ENCODE measurements around the gene HPCA. TPM values are rescaled to one million over a fixed set of nuclear protein-coding genes. Genes with fewer than 3 reads are reported as not detected.

The HPCA gene
- 1.1 and 1.2 TPM in 2 replicates for total RNA-seq (2021)
- long read RNA-seq, partial matches to known transcripts, result 1 of 1 reads
- long read RNA-seq, other reads (novel, unspliced or antisense), result 0 of 1 reads

DNA sequence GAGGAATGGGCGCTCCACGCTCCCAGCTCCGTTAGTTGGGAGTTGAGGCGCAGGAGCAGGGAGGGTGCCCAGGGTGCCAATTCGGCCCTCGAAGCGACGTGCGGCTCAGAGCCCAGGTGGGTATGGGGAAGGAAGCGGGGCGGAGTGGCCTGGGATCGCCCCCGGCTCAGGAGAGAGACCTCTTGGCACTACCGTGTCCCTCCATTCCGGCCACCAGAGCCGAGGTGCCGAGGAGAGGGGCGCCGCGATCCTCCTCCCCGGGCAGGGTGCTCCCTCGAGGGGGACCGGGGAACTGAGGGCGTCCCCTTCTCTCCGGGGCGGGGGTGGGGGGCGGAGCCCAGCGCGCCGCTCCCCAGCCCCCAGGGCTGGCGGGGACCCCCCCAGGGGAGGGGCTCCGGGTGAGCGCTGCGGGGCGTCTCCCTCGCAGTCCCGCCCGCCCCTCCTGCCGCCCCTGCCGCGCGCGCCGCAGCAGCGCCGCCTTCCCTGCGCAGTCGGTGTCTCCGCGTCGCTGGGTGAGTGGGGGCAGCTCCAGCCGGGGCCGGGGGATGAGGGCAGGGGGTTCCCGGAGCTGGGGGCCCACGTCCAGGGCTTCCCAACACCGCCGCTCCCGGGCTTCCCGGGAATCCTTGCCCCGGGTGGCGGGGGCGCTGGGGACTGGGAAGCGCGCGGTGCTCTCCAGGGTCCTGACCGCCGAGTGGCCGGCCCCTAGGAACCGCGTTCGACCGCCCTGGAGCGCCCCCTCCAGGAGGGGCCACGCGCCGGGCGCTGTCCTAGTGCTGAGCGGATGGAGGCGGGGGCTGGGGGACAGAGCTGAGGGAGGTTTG is at the start of gene HPCA:
Gene HPCA, plus strand, starts transcription at position 488 of the 824 bp plus-strand sequence. CDS start 2,408 bp downstream, outside the sequence.
- H3K27me3 ChIP-seq (ENCODE audit: insufficient read depth, low read length), result no peaks in the 10 kb centered on the region; the same call in 1 of the 2 replicates
- H3K27ac ChIP-seq (ENCODE audit: insufficient read length, low read depth, low read length), result no peak within 1 kb of the TSS
- DNase-seq, result peak; percentile 84
- H2AFZ ChIP-seq (ENCODE audit: low read length), result no peak within 1 kb of the TSS
- H2BK20ac ChIP-seq (ENCODE audit: low read depth, low read length, poor library complexity, severe bottlenecking), result no peak within 1 kb of the TSS
- H3K9me3 ChIP-seq (ENCODE audit: control insufficient read depth, low read depth, low read length), result no peaks in the 10 kb centered on the region
- no peak within 1 kb of the TSS for H2BK15ac ChIP-seq (ENCODE audit: low read depth, low read length)
- no peaks in the 10 kb centered on the region for H3K79me1 ChIP-seq (ENCODE audit: insufficient read depth, low read depth, low read length, poor library complexity, severe bottlenecking)
- H3K4me2 ChIP-seq (ENCODE audit: insufficient read depth, insufficient read length, low read length), result peak within 1 kb of the TSS; percentile 30
- H3K4ac ChIP-seq (ENCODE audit: low read depth, low read length), result no peak within 1 kb of the TSS
- H3K23me2 ChIP-seq (ENCODE audit: insufficient read length, low read depth, low read length, poor library complexity, severe bottlenecking), result no peaks in the 10 kb centered on the region
- H4K5ac ChIP-seq (ENCODE audit: insufficient read length, low read depth, low read length), result no peak within 1 kb of the TSS
- H3K18ac ChIP-seq (ENCODE audit: insufficient read length, low read depth, low read length), result no peak within 1 kb of the TSS
- no peak within 1 kb of the TSS for H3K23ac ChIP-seq (ENCODE audit: insufficient read length, low read depth, low read length)
- Mint-ChIP-seq H3K36me3 (ENCODE audit: insufficient read depth in 1 of 3, low read depth in 3 of 3) (no peaks in the 10 kb centered on the region), H3K27me3 (ENCODE audit: low read depth) (peaks cover 72% of the 10 kb centered on the region), H3K9me3 (no peaks in the 10 kb centered on the region; a peak in 1 of 5 replicates), H3K4me3 (peak within 1 kb of the TSS; percentile 49 to 75), H3K27ac (no peak within 1 kb of the TSS), H3K4me1 (peaks cover 4 to 32% of the 10 kb centered on the region in 2 experiments; a peak in 3 of 4 replicates)
- H2BK120ac ChIP-seq (ENCODE audit: low read depth, low read length, poor library complexity, severe bottlenecking), result no peak within 1 kb of the TSS
- no peak within 1 kb of the TSS for H3K9ac ChIP-seq (ENCODE audit: extremely low read depth, insufficient read length, low read length)
- H4K20me1 ChIP-seq (ENCODE audit: control insufficient read depth, insufficient read depth, insufficient read length), result no peaks in the 10 kb centered on the region
- H3T11ph ChIP-seq (ENCODE audit: low read length), result no peak within 1 kb of the TSS
- no CpG with 5 or more reads among the region's 79 CpGs for WGBS (ENCODE audit: extremely low coverage, insufficient read length, low lambda C conversion rate)
- no peak within 1 kb of the TSS for H4K8ac ChIP-seq (replicated peaks; ENCODE audit: insufficient read length, low read depth, low read length)
- no peak within 1 kb of the TSS for H3K56ac ChIP-seq (ENCODE audit: insufficient read length, low read depth, low read length)
- no peak within 1 kb of the TSS for H4K91ac ChIP-seq (ENCODE audit: insufficient read length, low read depth, low read length)
- H3K4me1 ChIP-seq (ENCODE audit: insufficient read depth, low read length), result no peaks in the 10 kb centered on the region
- H2BK5ac ChIP-seq (ENCODE audit: insufficient read length, low read length), result no peak within 1 kb of the TSS
- H3K14ac ChIP-seq (ENCODE audit: insufficient read depth, low read length), result no peak within 1 kb of the TSS
- no peak within 1 kb of the TSS for H2AK5ac ChIP-seq (ENCODE audit: insufficient read length, low read length)
- H2BK12ac ChIP-seq (ENCODE audit: insufficient read length, low read depth, low read length), result no peak within 1 kb of the TSS
- TF ChIP-seq, protein P1, sequence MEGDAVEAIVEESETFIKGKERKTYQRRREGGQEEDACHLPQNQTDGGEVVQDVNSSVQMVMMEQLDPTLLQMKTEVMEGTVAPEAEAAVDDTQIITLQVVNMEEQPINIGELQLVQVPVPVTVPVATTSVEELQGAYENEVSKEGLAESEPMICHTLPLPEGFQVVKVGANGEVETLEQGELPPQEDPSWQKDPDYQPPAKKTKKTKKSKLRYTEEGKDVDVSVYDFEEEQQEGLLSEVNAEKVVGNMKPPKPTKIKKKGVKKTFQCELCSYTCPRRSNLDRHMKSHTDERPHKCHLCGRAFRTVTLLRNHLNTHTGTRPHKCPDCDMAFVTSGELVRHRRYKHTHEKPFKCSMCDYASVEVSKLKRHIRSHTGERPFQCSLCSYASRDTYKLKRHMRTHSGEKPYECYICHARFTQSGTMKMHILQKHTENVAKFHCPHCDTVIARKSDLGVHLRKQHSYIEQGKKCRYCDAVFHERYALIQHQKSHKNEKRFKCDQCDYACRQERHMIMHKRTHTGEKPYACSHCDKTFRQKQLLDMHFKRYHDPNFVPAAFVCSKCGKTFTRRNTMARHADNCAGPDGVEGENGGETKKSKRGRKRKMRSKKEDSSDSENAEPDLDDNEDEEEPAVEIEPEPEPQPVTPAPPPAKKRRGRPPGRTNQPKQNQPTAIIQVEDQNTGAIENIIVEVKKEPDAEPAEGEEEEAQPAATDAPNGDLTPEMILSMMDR (conservative IDR thresholded peaks at IDR 0.05), result peak; percentile 90
- no peaks in the 10 kb centered on the region for H3K79me2 ChIP-seq (ENCODE audit: insufficient read depth, low read length)
